ENCODE measurements around the gene TXNRD2.
"Not testable (repeated sequence)": the region's sequence is repeated elsewhere in the genome, so short reads cannot be mapped to it uniquely, and the experiment has no call there.

The TXNRD2 gene

DNA sequence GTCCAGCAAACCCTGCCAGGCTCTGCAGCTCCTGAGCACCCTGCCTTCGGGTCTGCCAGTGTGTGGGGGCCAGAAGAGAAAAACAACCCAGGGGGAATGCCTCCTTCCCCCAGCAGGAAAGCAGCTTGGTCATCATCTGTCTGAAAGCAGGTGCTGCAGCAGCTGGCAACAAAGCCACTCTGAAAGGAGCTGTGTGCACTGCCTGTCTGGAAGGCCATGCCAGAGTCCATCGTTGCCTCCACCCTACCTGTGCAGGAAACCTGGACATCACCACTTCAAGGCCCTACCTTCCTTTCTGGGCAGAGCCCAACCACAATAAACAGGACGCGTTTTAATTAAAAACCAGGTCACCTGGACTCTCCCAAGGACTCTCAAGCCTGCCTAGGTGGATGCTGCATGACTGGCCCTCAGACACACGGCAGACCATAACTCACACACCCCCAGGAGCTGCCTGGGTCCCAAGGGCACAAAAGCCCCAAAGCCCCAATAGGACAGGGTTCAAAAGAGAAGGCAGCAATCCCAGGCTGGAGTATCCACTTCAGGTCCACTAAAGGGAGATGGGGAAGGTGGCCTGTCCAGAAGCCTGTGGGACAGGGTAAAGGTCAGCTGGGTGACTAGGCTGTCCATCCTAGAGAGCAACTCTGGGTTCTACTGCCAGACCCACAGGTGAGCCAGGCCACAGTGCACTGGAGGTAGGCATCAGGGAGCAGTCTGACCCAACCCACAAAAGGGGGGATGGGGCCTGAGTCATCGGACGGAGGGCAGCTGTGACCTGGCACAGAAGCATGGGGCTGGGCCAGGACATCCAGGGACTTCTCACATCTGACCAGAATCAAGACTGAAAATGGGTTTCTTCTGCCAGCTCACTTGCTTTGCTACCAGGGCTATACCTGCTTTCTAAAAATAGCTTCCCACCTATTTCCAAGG is 93.1 kb downstream of the TXNRD2 start:
- DNase-seq (ENCODE audit: low read depth in 4 of 4, low spot score in 1 of 4) = no peak

DNA sequence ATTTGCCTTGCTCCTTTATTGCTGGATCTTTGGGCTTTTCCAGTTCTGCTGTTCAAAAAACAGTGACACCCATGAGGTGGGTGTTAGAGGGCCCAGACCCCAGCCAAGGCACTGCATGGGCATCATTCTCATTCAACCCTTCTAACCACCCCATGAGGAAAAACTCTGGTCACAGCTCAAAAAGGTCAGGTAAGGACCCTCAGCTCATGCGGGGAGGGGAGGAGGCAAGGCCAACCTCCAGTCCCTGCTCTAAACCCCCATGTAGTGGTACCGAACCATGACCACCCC is 94.3 kb downstream of the TXNRD2 start:
- DNase-seq (ENCODE audit: low read depth in 4 of 4, low spot score in 1 of 4) = no peak

DNA sequence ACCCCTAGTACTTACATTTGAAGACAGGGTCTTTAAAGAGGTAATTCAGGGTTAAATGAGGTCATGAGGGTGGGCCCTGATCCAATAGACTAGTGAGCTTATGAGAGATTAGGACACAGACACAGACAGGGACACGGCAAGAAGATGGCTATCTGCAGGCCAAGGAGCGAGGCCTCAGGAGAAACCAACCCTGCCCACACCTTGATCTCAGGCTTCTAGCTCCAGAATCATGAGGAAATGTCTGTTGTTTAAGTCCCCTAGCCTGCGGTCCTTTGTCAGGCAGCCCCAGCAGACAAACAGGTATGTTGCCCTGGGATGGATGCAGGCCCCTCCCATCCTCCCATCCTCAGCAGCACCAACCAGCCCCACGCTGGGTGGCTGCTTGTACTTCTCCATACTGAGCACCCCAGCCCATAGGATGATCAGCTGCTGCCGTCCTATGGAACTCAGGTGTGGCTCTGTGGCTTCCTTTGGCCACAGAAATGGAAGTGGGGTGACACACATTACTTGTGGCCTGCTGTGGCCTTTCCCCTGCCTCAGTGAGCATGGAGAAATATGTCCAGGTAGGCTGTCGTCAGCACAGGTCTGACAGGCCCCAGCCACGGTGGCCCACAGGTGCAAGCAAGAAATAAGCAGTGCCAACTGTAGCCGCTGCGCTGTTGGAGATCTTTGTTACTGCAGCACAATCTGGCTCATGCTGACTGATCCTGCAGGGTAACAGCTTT is 94.8 kb downstream of the TXNRD2 start:
- no peak for DNase-seq (ENCODE audit: low read depth in 4 of 4, low spot score in 1 of 4)

- no peak for DNase-seq (ENCODE audit: low read depth in 4 of 4, low spot score in 1 of 4)
Observed at GRCh38 chr22:19845054-19845722, 96.4 kb downstream of the TXNRD2 start.

DNA sequence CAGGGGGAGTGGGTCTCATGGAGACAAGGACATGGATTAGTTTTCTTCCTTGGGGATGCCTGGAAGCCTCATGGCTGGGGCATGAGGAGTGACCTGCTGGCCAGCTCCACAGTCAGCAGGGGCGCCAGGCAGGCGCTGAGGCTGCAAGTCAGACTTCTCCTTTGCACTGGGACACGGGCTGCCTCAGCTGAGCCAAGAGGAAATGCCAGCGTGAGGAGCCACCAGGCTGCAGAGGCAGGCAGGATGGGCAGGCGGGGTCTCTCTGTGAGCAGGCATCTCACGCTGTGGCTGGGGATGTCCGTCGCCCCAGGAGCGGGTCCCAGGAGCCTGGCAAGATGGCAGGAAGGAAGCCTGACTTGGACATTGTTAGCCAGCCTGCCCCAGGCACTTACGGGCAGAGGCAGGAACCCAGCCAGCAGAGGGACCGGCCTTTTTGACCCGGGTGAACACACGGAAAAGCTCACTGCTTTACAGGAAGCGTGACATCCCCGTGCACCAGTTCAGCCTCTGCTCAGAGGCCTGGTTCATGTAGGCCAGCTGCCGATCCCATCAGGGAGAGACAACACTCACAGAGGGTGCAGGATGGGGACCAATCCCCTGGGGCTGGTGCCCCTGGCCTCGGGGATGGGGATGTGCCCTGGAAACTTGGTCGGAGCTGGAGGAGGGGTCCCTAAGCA is 97.1 kb downstream of the TXNRD2 start:
- DNase-seq (ENCODE audit: low read depth in 4 of 4, low spot score in 1 of 4) = no peak

DNA sequence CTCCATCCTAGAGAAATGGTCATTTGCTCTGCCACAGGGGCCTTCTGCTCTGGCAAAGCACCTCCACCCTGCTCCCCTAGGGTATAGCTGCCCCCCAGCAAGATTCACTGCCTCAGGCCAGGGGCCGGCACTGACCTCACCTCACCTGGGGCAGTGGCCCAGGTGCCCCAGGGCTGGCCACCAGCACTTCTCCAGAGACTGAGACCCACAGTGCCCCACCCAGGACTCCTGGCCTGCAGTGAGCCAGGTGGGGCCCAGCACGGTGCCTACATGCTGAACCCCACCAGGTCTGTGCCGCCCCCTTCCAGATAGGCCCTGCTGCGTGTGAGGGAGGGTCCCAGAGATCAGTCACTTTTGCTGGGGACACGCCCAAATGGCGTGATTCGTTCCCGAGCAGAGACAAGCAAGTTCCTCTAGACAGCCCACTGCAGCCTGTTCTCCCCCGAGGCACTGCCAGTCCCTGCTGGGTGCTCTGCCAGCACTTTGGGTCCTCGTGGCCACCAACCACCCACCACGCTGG is 97.7 kb downstream of the TXNRD2 start:
- DNase-seq (ENCODE audit: low read depth in 4 of 4, low spot score in 1 of 4) = no peak

DNA sequence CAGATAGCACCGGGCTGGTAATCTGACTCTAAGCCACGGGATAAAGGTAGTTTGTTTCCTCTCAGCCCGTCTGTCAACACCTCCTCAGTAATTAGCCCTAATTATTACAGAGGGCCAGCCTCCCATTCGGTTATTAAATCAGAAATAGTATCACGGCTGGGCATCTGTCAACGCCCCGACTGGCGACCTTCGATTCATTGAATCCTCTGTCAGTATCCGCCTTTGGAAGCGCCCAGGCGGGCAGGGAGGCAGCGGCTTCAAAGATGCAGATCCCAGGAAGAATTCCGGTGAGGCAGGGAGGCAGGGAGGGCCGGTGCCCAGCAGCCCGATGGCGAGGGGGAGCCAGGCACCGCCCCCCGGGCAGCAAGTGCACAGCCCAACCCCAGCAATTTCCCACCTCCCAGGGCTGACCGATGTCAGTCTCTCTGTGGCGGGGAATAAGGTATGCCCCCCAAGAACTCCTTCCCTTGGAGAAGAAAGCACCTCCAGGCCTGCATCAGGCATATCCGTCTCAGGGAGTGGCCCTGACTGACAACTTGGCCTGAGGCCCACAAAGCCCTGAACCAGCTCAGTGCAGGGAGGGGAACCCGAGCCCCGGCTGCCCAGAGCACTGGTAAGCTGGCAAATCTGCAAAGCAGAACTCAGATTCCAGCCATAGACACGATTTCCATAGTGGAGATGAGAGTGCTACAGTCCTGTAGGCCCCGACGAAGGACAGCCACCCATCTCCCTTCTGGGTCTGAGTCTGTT is 98.3 kb downstream of the TXNRD2 start:
- no peak for DNase-seq (ENCODE audit: low read depth in 4 of 4, low spot score in 1 of 4)

DNA sequence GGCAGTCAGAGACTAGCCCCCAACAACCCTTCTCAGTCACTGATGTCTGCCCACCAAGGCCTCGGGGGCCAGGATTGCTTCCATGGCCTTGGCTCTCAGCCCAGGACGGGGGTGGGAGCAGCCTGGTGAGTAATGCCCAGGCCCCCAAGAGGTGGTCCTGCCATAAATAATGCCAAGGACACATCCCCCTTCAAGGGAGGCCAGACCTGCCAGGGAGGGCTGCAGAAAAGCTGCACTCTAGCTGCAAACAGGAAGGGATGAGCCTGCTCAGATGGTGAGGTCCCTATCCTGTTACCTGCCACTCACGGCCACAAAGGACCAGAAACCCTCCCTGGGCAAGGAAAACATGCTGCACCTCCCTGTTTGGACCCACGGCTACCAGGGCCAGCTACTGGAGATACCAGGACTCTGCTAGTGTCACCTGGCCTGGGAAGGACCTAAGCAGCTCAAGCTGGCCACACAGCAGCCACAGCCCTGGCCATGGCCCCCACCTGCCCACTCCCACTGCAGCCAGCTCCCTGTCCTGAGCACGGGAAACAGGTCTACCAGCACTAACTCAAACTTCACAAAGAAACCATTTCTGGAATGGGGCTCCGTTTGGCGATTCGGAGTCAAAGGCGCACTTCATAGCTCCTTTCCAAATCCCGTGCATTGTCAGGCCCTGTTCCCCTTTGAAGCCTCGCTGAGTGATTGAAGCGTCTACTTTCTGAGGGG is 99.1 kb downstream of the TXNRD2 start:
- no peak for DNase-seq (ENCODE audit: low read depth in 4 of 4, low spot score in 1 of 4)

GRCh38 chr22:19841641-19842392 is 99.8 kb downstream of the TXNRD2 start:
- DNase-seq (ENCODE audit: low read depth in 4 of 4, low spot score in 1 of 4) = no peak

- DNase-seq (ENCODE audit: low read depth in 4 of 4, low spot score in 1 of 4) = no peak
Observed at GRCh38 chr22:19840955-19841640, 100.5 kb downstream of the TXNRD2 start.

DNA sequence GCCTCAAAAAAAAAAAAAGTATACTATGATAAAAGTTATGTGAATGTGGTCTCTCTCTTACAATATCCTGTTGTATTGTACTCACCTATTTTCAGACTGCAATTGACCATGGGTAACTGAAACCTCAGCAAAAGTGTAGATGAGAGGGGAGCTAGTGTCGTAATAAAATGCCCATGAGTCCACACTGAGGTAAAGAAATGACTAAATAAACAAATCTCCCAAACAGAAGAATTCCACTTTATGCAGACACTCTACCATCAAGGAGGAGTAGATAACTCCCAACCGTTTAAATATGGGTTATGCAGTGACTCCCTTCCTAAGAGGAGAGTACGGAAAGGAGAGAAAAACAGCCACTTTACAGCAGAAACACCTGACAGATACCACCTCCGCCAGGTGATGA is 101.6 kb downstream of the TXNRD2 start:
- DNase-seq (ENCODE audit: low read depth in 4 of 4, low spot score in 1 of 4) = no peak

GRCh38 chr22:19837915-19838314 is 103.7 kb downstream of the TXNRD2 start:
- DNase-seq (ENCODE audit: low read depth in 4 of 4, low spot score in 1 of 4) = no peak

DNA sequence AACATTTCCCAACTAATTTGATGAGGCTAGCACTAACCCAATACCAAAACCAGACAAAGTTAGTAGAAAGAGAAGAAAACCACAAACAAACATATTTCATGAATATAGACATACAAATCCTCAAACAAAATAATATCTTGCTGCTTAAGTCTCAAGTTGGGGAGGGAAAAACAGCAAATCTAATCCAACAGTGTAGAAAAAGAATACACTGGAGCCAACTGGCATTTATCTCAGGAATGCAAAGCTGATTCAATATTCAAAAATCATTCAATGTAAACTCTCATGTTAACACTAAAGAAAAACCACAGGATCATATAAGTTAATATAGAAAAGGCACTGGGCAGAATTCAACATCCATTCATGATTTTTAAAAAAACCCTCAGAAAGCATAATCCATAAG is 105.1 kb downstream of the TXNRD2 start:
- no peak for DNase-seq (ENCODE audit: low read depth in 4 of 4, low spot score in 1 of 4)

GRCh38 chr22:19834599-19834998 is 107.0 kb downstream of the TXNRD2 start:
- DNase-seq (ENCODE audit: low read depth in 4 of 4, low spot score in 1 of 4) = no peak

DNA sequence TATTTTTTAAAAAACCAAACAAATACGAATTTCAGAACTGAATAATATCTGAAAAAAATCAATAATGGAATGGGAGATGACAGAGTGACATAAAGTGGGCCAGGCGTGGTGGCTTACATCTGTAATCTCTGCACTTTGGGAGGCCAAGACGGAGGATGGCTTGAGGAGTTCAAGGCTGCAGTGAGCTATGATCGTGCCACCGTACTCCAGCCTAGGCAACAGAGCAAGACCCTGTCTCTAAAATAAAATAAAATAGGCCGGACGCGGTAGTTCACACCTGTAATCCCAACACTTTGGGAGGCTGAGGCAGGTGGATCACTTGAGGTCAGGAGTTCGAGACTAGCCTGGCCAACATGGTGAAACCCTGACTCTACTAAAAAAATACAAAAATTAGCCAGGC is 108.3 kb downstream of the TXNRD2 start:
- not testable (repeated sequence) for DNase-seq (ENCODE audit: low read depth in 4 of 4, low spot score in 1 of 4)

- DNase-seq (ENCODE audit: low read depth in 4 of 4, low spot score in 1 of 4) = no peak
Observed at GRCh38 chr22:19832476-19833108, 109.0 kb downstream of the TXNRD2 start.

DNA sequence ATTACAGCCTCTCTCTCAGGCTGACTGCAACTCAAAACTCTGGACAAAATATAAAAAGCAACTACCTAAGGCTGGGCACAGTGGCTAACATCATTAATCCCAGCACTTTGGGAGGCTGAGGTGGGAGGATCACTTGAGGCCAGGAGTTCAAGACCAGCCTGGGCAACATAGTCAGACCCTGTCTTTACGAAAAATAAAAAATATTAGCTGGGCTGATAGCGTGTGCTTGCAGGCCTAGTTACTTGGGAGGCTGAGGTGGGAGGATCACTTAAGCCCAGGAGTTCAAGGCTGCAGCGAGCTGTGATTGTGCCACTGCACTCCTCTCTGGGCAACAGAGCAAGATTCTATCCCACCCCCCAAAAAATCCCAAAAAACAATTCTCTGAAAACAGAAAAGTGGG is 109.6 kb downstream of the TXNRD2 start:
- not testable (repeated sequence) for DNase-seq (ENCODE audit: low read depth in 4 of 4, low spot score in 1 of 4)

- DNase-seq (ENCODE audit: low read depth in 4 of 4, low spot score in 1 of 4) = no peak
Observed at GRCh38 chr22:19831016-19831415, 110.6 kb downstream of the TXNRD2 start.

Data from stimulated activated CD4-positive, alpha-beta T cell treated with anti-CD3 and anti-CD28 coated beads, Interleukin-1b, Interleukin-23, amount 100 ng/mL, for 24 hours (primary cell).